Chondrocyte (in vitro differentiated cells): ENCODE measurements around the gene RC3H2. TPM values are rescaled to one million over a fixed set of nuclear protein-coding genes. Genes with fewer than 3 reads are reported as not detected.

Experiments used
- DNase-seq: peaks from one replicate; pipeline ENCODE4 v3.0.0; 2021; ENCODE audit warnings: mixed read lengths, low spot score
- H3K27ac Mint-ChIP-seq: one replicate; pipeline ENCODE4 v1.8.0; 2021; ENCODE audit warnings: mild to moderate bottlenecking, moderate library complexity, mixed read lengths; ENCODE audit not compliant: unreplicated experiment
- H3K27me3 Mint-ChIP-seq: 2 replicates; pipeline ENCODE4 v1.8.0; 2021; ENCODE audit warnings: low read depth, mixed read lengths
- H3K36me3 Mint-ChIP-seq: 2 replicates; pipeline ENCODE4 v1.8.0; 2021; ENCODE audit warnings: low read depth, mixed read lengths
- H3K4me1 Mint-ChIP-seq: 2 replicates; pipeline ENCODE4 v1.8.0; 2021; ENCODE audit warnings: low read depth, mild to moderate bottlenecking, mixed read lengths
- H3K4me3 Mint-ChIP-seq: one replicate; pipeline ENCODE4 v1.8.0; 2021; ENCODE audit warnings: mild to moderate bottlenecking, moderate library complexity, mixed read lengths; ENCODE audit not compliant: unreplicated experiment
- H3K9me3 Mint-ChIP-seq: 2 replicates; pipeline ENCODE4 v1.8.0; 2021; ENCODE audit warnings: low read depth, mixed read lengths
- total RNA-seq: library from RNA; stranded (reverse); gene quantifications from 3 replicates; pipeline ENCODE4 v1.2.1, GENCODE V29; 2021
- TF ChIP-seq, protein P1 (sequence below): fragments of 200-600 bp; sonication (generic); IDR thresholded peaks from 2 replicates; pipeline ENCODE4 v1.5.0; 2021; ENCODE audit warnings: antibody characterized with exemption, mild to moderate bottlenecking, moderate library complexity

RC3H2 gene
- total RNA-seq, 1 donor from 2014 or later = 74.6 TPM

DNA sequence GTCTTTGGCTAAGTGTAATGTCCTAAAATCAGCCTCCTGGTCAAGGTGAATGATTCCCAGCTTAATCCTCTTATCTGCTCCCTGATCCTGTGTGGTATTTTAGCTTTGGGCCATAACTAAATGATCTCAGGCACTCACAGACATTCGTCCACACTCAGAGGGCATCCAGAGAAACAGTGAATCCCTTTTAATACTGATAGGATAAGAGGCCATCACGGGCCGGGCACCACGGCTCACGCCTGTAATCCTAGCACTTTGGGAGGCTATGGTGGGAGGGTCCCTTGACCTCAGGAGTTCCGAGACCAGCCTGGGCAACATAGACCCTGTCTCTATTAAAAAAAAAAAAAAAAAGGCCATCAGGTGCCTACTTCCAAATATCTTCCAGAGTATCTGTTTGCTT, 83.1 kb downstream of the RC3H2 start:
- no peak for DNase-seq
- H3K4me3 Mint-ChIP-seq = no peak overlapping the region
- H3K4me1 Mint-ChIP-seq = peaks cover 34% of the 10 kb centered on the region
- no peaks in the 10 kb centered on the region for H3K9me3 Mint-ChIP-seq
- H3K27me3 Mint-ChIP-seq = no peaks in the 10 kb centered on the region
- TF ChIP-seq, protein P1, sequence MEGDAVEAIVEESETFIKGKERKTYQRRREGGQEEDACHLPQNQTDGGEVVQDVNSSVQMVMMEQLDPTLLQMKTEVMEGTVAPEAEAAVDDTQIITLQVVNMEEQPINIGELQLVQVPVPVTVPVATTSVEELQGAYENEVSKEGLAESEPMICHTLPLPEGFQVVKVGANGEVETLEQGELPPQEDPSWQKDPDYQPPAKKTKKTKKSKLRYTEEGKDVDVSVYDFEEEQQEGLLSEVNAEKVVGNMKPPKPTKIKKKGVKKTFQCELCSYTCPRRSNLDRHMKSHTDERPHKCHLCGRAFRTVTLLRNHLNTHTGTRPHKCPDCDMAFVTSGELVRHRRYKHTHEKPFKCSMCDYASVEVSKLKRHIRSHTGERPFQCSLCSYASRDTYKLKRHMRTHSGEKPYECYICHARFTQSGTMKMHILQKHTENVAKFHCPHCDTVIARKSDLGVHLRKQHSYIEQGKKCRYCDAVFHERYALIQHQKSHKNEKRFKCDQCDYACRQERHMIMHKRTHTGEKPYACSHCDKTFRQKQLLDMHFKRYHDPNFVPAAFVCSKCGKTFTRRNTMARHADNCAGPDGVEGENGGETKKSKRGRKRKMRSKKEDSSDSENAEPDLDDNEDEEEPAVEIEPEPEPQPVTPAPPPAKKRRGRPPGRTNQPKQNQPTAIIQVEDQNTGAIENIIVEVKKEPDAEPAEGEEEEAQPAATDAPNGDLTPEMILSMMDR = no peak
- H3K36me3 Mint-ChIP-seq = peaks cover 16% of the 10 kb centered on the region
- no peak overlapping the region for H3K27ac Mint-ChIP-seq

DNA sequence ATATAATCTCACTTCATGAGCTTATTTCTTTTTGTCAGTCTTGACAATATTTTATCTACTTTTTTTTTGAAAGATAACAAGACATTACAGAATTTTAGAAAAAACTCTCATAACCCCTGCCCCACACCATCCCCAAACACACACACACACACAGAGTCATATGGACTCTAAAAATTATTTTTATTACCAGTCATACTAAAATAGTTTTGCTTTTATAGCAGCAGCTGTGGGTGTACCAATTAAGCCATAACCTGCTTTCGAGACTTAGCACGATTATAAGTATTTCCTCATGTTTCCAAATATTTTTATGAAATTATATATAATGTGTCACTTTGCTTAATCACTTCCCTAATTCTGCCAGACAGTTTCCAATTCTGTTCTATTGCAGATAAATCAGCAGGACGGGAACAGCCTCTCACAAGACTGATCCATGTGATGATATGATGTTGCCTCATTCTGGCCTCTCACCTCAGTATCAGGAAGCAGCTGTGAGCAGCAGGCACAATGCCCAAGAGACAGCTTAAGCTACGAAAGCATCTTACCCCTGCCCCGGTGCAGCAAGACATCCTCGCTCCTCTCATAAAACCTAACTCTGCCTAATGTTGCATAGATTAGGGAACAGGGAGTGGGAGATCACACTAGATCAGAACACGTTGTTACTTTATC, 83.7 kb downstream of the RC3H2 start:
- Mint-ChIP-seq H3K27ac (no peak overlapping the region), H3K36me3 (peaks cover 20% of the 10 kb centered on the region), H3K4me1 (peaks cover 28% of the 10 kb centered on the region), H3K4me3 (no peak overlapping the region), H3K27me3 (no peaks in the 10 kb centered on the region), H3K9me3 (no peaks in the 10 kb centered on the region)
- TF ChIP-seq, protein P1 = no peak
- DNase-seq = no peak

DNA sequence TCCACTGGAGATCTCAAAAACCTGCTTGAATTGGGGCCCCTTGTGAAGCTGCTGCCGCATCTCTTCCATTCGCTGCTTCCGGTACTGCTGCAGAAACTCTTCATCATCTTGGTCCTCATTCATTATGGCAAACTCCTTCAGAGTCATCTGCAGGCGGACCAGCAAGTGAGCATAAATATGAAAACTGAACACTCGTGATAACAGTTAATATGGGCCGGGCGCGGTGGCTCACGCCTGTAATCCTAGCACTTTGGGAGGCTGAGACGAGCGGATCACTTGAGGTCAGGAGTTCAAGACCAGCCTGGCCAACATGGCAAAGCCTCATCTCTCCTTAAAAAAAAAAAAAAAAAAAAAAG, 84.7 kb downstream of the RC3H2 start:
- H3K27ac Mint-ChIP-seq = no peak overlapping the region
- no peak for DNase-seq
- H3K9me3 Mint-ChIP-seq = no peaks in the 10 kb centered on the region
- no peaks in the 10 kb centered on the region for H3K27me3 Mint-ChIP-seq
- TF ChIP-seq, protein P1 = no peak
- H3K4me1 Mint-ChIP-seq = peaks cover 21% of the 10 kb centered on the region
- H3K36me3 Mint-ChIP-seq = peaks cover 26% of the 10 kb centered on the region
- no peak overlapping the region for H3K4me3 Mint-ChIP-seq

DNA sequence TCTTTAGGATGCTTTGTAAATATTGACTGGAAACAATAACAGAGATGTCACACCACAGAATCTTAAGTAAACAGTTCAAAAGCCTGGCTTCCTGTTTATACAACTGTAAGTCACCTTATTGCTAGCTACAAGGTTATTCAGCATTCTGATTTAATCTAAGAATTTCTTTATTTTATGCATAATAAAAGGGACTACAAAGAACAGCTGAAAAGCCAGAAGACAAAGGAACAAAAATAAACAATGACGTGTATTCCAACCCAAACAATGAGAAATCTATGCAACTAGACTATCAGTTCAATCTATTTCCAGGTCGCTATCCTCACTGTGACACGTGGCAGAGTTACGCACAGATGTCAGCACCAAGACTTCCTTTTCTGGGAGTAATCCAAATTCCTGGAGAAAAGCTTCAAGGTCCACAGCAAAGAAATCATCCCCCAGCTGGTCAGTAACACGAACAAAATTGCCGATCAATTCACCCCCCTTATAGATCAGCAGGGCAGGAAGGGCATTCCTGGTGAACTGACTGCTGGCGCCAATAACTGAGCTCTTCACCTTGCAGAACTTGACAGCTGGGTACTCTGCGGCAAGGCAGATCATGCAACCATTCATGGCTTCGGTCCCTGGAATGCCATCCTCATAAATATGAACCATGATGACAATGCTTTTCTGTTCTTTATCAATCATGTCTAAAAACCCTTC, 85.2 kb downstream of the RC3H2 start:
- H3K36me3 Mint-ChIP-seq = peaks cover 26% of the 10 kb centered on the region
- H3K27ac Mint-ChIP-seq = no peak overlapping the region
- no peak for DNase-seq
- H3K9me3 Mint-ChIP-seq = no peaks in the 10 kb centered on the region
- H3K27me3 Mint-ChIP-seq = no peaks in the 10 kb centered on the region
- no peak overlapping the region for H3K4me3 Mint-ChIP-seq
- TF ChIP-seq, protein P1 = no peak
- H3K4me1 Mint-ChIP-seq = peaks cover 20% of the 10 kb centered on the region

DNA sequence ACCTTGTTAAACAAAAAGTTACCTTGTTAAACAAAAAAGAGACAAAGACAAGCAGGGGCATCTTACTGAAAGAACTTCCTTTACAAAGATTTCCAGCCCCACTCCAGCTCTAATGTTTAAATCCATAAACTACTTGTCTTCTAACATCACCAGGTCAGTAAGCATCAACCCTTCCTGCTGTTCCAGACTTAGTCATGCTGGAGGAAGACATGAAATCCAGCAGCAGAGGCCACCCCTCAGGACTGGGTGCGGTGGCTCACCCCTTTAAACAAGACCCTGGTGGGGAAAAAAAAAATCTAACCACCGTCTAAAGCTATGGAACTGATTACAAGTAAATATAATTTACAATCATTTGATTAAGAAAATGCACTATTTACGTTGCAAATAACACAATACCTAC, 85.8 kb downstream of the RC3H2 start:
- Mint-ChIP-seq H3K27ac (no peak overlapping the region), H3K27me3 (no peaks in the 10 kb centered on the region), H3K9me3 (no peaks in the 10 kb centered on the region), H3K4me1 (peaks cover 16% of the 10 kb centered on the region), H3K4me3 (no peak overlapping the region), H3K36me3 (peaks cover 26% of the 10 kb centered on the region)
- no peak for DNase-seq
- TF ChIP-seq, protein P1 = no peak
